HEK293T (cell line): ENCODE results near the gene ELL3.
"Not testable (repeated sequence)": the region's sequence is repeated elsewhere in the genome, so short reads cannot be mapped to it uniquely, and the experiment has no call there.

Experiments
- CTCF ChIA-PET: fragments of 350-600 bp; formaldehyde crosslinking; extraction: SDS; loops from one replicate; lab custom pipeline; 2021; ENCODE audit warnings: antibody characterized with exemption, inconsistent platforms; lab: Yijun Ruan, JAX
- POLR2A ChIA-PET: fragments of 350-600 bp; formaldehyde crosslinking; extraction: SDS; loops from one replicate; lab custom pipeline; 2020; ENCODE audit warnings: antibody characterized with exemption, inconsistent platforms; lab: Yijun Ruan, JAX
- DNase-seq: peaks from one replicate; pipeline ENCODE4 v3.0.0; 2012; ENCODE audit warnings: mixed read lengths; ENCODE audit errors: extremely low spot score
- ARNT ChIP-seq: fragments of 450-650 bp; IDR thresholded peaks from 2 replicates; pipeline ENCODE4 v1.6.1; 2017; ENCODE audit warnings: mild to moderate bottlenecking
- BHLHE40 ChIP-seq: fragments of 450-650 bp; IDR thresholded peaks from 2 replicates; pipeline ENCODE4 v1.6.1; 2016; ENCODE audit warnings: mild to moderate bottlenecking, moderate library complexity, borderline replicate concordance
- CTBP1 ChIP-seq: fragments of 450-650 bp; IDR thresholded peaks from 2 replicates; pipeline ENCODE4 v1.6.1; 2016; ENCODE audit warnings: borderline replicate concordance
- ELF4 ChIP-seq: fragments of 450-650 bp; IDR thresholded peaks from 2 replicates; pipeline ENCODE4 v1.6.1; 2017; ENCODE audit warnings: antibody characterized with exemption
- FOXA1 ChIP-seq: fragments of 450-650 bp; IDR thresholded peaks from 2 replicates; pipeline ENCODE4 v1.6.1; 2016; ENCODE audit warnings: mild to moderate bottlenecking
- FOXK2 ChIP-seq: fragments of 450-650 bp; IDR thresholded peaks from 2 replicates; pipeline ENCODE4 v1.6.1; 2016; ENCODE audit warnings: mild to moderate bottlenecking
- FOXM1 ChIP-seq: fragments of 450-650 bp; IDR thresholded peaks from 2 replicates; pipeline ENCODE4 v1.6.1; 2017; ENCODE audit warnings: mild to moderate bottlenecking, borderline replicate concordance
- HDGF ChIP-seq: fragments of 450-650 bp; IDR thresholded peaks from 2 replicates; pipeline ENCODE4 v1.6.1; 2017; ENCODE audit warnings: antibody characterized with exemption, borderline replicate concordance
- L3MBTL2 ChIP-seq: fragments of 450-650 bp; conservative IDR thresholded peaks from 2 replicates; pipeline ENCODE4 v1.6.1; 2016; ENCODE audit warnings: mild to moderate bottlenecking
- LEF1 ChIP-seq: fragments of 450-650 bp; IDR thresholded peaks from 2 replicates; pipeline ENCODE4 v1.6.1; 2017; ENCODE audit warnings: mild to moderate bottlenecking, borderline replicate concordance
- NFRKB ChIP-seq: fragments of 450-650 bp; IDR thresholded peaks from 2 replicates; pipeline ENCODE4 v1.6.1; 2016; ENCODE audit warnings: mild to moderate bottlenecking, moderate library complexity
- SP1 ChIP-seq: fragments of 450-650 bp; IDR thresholded peaks from 2 replicates; pipeline ENCODE4 v1.6.1; 2017
- SUZ12 ChIP-seq: fragments of 450-650 bp; IDR thresholded peaks from 2 replicates; pipeline ENCODE4 v1.6.1; 2016; ENCODE audit warnings: mild to moderate bottlenecking
- TARDBP ChIP-seq: fragments of 450-650 bp; IDR thresholded peaks from 2 replicates; pipeline ENCODE4 v1.6.1; 2016
- ZNF384 ChIP-seq: fragments of 450-650 bp; IDR thresholded peaks from 2 replicates; pipeline ENCODE4 v1.6.1; 2016
- TF ChIP-seq, protein P1 (sequence below): fragments of 450-650 bp; IDR thresholded peaks from 2 replicates; pipeline ENCODE4 v1.6.1; 2016

ELL3 gene

DNA sequence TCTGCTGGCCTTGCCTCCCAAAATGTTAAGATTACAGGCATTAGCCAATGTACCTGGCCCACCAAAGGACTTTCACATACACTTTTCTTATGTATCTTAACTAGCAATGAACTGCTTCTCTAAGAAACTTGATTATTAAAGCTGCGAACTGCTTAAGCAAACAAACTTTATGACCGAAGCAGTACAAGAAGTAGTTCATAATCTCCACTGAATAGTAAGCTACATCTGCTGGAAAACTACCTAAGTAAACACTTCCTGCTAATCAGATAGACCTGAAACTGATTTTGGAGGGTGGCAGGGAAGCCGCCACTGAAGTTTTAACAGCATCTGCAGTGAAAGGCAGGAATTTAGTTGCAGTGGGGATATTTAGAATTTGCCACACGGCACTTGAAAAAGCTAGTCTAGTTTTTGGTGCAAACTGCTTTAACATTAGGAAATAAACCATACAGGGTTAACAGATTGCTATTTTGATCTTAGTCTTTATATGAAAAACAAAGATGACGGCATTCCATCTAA lies 31.7 kb upstream of the ELL3 start:
- TF ChIP-seq NFRKB (no peak), TARDBP (no peak), FOXK2 (no peak), FOXM1 (no peak), L3MBTL2 (no peak), ELF4 (no peak), FOXA1 (no peak), HDGF (no peak), CTBP1 (no peak), LEF1 (no peak), SP1 (no peak), ARNT (no peak), SUZ12 (no peak), ZNF384 (no peak), BHLHE40 (no peak)
- TF ChIP-seq, protein P1, sequence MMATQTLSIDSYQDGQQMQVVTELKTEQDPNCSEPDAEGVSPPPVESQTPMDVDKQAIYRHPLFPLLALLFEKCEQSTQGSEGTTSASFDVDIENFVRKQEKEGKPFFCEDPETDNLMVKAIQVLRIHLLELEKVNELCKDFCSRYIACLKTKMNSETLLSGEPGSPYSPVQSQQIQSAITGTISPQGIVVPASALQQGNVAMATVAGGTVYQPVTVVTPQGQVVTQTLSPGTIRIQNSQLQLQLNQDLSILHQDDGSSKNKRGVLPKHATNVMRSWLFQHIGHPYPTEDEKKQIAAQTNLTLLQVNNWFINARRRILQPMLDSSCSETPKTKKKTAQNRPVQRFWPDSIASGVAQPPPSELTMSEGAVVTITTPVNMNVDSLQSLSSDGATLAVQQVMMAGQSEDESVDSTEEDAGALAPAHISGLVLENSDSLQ, result no peak
- no peak for DNase-seq
- CTCF ChIA-PET, result no interaction called here
- POLR2A ChIA-PET, result interaction anchor here (0.9 kb wide), 1 partner anchor 8 kb away, joined by 6 read pairs; the partner anchor contains the start of genes HYPK and SERINC4

DNA sequence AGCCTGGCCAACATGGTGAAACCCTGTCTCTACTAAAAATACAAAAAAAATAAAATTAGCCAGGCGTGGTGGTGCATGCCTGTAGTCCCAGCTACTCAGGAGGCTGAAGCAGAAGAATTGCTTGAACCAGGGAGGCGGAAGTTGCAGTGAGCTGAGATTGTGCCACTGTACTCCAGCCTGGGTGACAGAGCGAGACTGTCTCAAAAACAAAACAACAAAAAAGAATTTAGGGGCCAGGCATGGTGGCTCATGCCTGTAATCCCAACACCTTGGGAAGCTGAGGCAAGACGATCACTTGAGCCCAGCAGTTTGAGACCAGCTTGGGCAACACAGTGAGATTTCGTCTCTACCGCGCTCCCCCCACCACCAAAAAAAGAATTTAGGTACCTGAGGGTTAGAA lies 25.9 kb upstream of the ELL3 start:
- POLR2A ChIA-PET, result interaction anchor here (4.5 kb wide), 1 partner anchor 22 kb away, joined by 25 read pairs; the partner anchor contains the start of gene MFAP1
- CTCF ChIA-PET, DNase-seq: not testable (repeated sequence)

DNA sequence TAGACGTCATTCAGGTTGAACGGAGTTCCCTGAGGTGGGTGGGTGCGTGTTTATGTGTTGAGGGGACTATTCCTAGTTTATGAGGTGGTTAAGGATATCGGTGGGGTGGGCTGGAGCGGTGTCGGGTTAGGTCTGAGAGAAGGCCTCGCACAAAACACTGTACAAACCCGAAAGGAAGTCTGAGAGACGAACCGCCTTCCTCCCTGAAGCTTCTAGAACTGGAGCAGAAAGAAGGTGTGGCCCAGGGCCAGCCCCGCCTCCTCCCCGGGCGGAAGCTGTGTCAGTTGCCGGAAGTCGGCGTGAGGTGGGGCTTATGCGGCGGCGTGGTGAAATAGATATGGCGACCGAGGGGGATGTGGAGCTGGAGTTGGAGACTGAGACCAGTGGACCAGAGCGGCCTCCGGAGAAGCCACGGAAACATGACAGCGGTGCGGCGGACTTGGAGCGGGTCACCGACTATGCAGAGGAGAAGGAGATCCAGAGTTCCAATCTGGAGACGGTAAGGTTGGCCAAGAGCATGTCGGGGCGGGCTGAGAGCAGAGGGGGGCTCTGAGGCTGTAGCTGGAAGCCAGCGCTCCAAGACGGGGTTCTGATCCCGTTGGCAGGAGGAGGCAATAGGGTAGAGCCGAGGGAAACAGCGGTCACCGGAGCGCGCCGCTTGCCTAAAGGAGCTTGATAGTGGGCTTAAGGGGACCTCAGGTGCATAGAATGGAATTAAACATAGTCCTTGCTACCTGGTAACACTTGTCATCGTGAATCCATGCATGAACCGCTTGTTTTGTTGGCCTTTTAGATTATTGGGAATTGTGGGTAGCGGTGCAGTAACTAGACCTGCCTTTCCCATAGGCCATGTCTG lies 23.7 kb upstream of the ELL3 start, which contains the start of gene HYPK:
Gene HYPK (plus strand): TSS at position 314 of the 856 bp plus-strand sequence. CDS start 24 bp downstream, at position 338.
- TF ChIP-seq LEF1 (no peak), L3MBTL2 (0 out of 2 replicates have a peak, but pooled peaks have one; percentile 13), ELF4 (peak; percentile 46; the same call in 1 of the 2 replicates)
- peak; percentile 70 for DNase-seq
- POLR2A ChIA-PET, result interaction anchor here (0.8 to 4.5 kb wide), 11 partner anchors 8 to 392 kb away, joined by 3 to 25 read pairs (median 6); partner anchors contain the start of genes ELL3 and MFAP1
- CTCF ChIA-PET, result interaction anchor here (0.7 to 1.0 kb wide), 2 partner anchors 24 to 432 kb away, joined by 3 to 4 read pairs; no protein-coding TSS in a partner anchor

DNA sequence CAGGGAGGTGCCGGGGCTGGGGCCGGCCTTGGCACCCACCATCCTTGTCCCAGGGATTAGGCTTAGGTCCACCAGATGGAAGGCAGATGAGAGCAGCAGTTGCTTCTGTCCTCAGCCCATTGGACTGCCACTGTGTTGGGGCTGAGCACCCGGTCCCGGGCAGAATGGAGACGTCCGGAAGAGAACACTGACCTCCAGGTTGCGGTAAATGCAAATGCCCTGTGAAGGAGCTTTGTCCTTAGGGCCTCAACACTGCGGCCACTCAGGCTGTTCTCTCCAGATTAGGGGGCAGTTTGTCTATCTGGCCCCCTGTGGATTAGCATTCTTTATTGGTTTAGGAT lies 23.1 kb upstream of the ELL3 start, which contains the start of gene SERINC4:
Gene SERINC4 (minus strand): TSS at position 276 of the 341 bp plus-strand sequence. CDS start 234 bp downstream, at position 42.
- CTCF ChIA-PET, result interaction anchor here (0.7 kb wide), 1 partner anchor 432 kb away, joined by 3 read pairs; no protein-coding TSS in a partner anchor
- DNase-seq, result no peak
- no peak for TF ChIP-seq L3MBTL2
- POLR2A ChIA-PET, result interaction anchor here (0.8 to 4.5 kb wide), 10 partner anchors 9 to 392 kb away, joined by 3 to 25 read pairs (median 6); partner anchors contain the start of genes ELL3 and MFAP1

GRCh38 chr15:43799209-43799944 lies 22.6 kb upstream of the ELL3 start:
- no peak for DNase-seq
- ChIA-PET POLR2A (interaction anchor here (0.8 to 2.6 kb wide), 5 partner anchors 9 to 25 kb away, joined by 3 to 11 read pairs (median 10); partner anchors contain the start of genes ELL3 and MFAP1), CTCF (no interaction called here)
- TF ChIP-seq ARNT, result no peak
- TF ChIP-seq L3MBTL2, result no peak
- no peak for TF ChIP-seq SP1
- TF ChIP-seq, protein P1, result no peak

- ChIA-PET POLR2A (interaction anchor here (0.6 to 1.5 kb wide), 3 partner anchors 14 to 28 kb away, joined by 3 to 5 read pairs (median 3); partner anchors contain the start of genes ELL3 and MFAP1), CTCF (no interaction called here)
- no peak for TF ChIP-seq FOXA1
- no peak for DNase-seq
Observed at GRCh38 chr15:43796566-43796965, 19.8 kb upstream of the ELL3 start.

DNA sequence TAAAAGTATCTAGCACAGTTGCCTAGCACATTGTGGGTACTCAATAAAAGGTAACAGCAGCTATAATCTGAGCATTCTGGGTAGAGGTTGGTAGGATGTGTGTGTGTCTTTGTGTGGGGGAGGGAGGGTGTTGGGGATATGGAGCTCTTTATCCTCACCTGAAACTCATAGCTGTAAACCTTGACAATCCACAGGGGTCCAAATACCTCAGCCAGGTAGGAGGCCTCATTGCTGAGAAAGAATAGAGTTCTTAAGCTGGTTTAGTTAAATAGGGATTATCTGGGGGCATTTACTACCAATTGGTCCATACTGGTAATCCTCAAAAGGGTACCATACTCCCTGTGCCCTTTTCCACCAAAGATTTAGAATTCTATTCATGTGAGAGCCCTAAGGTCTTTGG lies 19.2 kb upstream of the ELL3 start:
- no peak for DNase-seq
- ChIA-PET CTCF (no interaction called here), POLR2A (interaction anchor here (1.5 kb wide), 1 partner anchor 19 kb away, joined by 3 read pairs; the partner anchor contains the start of gene ELL3)
- TF ChIP-seq FOXA1 (no peak), BHLHE40 (no peak), HDGF (no peak), ELF4 (no peak), ZNF384 (no peak), FOXM1 (no peak), CTBP1 (no peak), NFRKB (no peak), SP1 (no peak), ARNT (no peak), FOXK2 (no peak), SUZ12 (no peak), L3MBTL2 (no peak), TARDBP (no peak), LEF1 (no peak)
- TF ChIP-seq, protein P1, result no peak
